HepG2 (cell line): ENCODE results near the gene PPP1R15B.

Experiments
- CEBPG ChIP-seq: IDR thresholded peaks from 2 replicates; pipeline ENCODE4 v1.6.1; 2016
- CHD2 ChIP-seq: IDR thresholded peaks from 2 replicates; pipeline ENCODE4 v1.6.1; 2011; ENCODE audit warnings: low read depth, low read length, improper control_type of control experiment
- FOXK1 ChIP-seq: sonication (generic); formaldehyde crosslinking; IDR thresholded peaks from 2 replicates; pipeline ENCODE4 v1.4.0; 2020; ENCODE audit warnings: low read depth, missing genetic modification reagents, borderline replicate concordance
- IKZF1 ChIP-seq: fragments of 450-650 bp; IDR thresholded peaks from 2 replicates; pipeline ENCODE4 v1.7.1; 2016
- RAD51 ChIP-seq: fragments of 450-650 bp; IDR thresholded peaks from 2 replicates; pipeline ENCODE4 v1.6.1; 2016; ENCODE audit warnings: borderline replicate concordance
- SOX5 ChIP-seq: IDR thresholded peaks from 2 replicates; pipeline ENCODE4 v1.6.1; 2016; ENCODE audit warnings: borderline replicate concordance
- ZBTB44 ChIP-seq: sonication (generic); formaldehyde crosslinking; IDR thresholded peaks from 2 replicates; pipeline ENCODE4 v1.4.0; 2020; ENCODE audit warnings: missing genetic modification reagents
- ZNF879 ChIP-seq: sonication (generic); formaldehyde crosslinking; IDR thresholded peaks from 2 replicates; pipeline ENCODE4 v1.8.1; 2023; ENCODE audit warnings: missing genetic modification reagents
- TF ChIP-seq, protein P1 (sequence below): sonication (generic); formaldehyde crosslinking; IDR thresholded peaks from 2 replicates; pipeline ENCODE4 v1.5.0; 2020; ENCODE audit warnings: mild to moderate bottlenecking, missing genetic modification reagents, moderate library complexity

DNA sequence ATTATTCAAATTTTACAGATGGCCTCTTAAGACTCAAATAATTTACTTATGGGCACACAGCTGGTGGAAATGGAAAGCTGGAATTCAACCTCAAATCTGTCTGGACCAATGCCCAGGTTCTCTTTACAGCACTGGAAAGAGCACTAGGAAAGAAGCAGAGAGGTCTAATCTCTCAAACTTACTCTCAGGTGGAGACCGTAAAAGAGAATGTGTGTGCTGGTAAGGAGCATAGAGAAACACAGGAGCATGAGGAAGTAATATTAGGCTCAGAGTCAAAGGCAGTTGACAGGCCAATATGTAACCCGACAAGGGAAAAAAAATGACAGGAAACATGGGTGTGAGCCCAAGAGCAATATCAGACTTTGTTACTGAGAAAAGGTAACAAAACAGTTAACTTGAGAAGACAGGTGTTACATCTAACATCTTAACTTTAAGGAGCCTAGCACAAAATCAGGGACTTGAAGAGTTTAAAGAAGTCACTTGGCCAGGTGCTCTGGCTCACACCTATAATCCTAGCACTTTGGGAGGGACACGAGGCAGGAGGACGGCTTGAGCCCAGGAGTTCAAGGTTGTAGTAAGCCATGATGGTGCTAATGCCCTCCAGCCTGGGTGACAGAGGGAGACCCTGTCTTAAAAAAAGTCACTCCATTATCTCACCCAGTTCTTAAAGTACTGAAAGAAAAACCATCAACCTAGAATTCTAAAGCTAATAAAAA, 20.7 kb downstream of the PPP1R15B start:
- TF ChIP-seq IKZF1, result no peak
- TF ChIP-seq ZBTB44 (CRISPR knock-in tag), result no peak
- TF ChIP-seq, protein P1, sequence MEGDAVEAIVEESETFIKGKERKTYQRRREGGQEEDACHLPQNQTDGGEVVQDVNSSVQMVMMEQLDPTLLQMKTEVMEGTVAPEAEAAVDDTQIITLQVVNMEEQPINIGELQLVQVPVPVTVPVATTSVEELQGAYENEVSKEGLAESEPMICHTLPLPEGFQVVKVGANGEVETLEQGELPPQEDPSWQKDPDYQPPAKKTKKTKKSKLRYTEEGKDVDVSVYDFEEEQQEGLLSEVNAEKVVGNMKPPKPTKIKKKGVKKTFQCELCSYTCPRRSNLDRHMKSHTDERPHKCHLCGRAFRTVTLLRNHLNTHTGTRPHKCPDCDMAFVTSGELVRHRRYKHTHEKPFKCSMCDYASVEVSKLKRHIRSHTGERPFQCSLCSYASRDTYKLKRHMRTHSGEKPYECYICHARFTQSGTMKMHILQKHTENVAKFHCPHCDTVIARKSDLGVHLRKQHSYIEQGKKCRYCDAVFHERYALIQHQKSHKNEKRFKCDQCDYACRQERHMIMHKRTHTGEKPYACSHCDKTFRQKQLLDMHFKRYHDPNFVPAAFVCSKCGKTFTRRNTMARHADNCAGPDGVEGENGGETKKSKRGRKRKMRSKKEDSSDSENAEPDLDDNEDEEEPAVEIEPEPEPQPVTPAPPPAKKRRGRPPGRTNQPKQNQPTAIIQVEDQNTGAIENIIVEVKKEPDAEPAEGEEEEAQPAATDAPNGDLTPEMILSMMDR, result no peak
- TF ChIP-seq RAD51, result no peak
- no peak for TF ChIP-seq CHD2
- TF ChIP-seq CEBPG, result no peak
- TF ChIP-seq ZNF879 (CRISPR knock-in tag), result no peak
- TF ChIP-seq FOXK1 (CRISPR knock-in tag), result no peak
- no peak for TF ChIP-seq SOX5 (CRISPR knock-in tag)
